HG02970 (cell line): ENCODE measurements around the gene SLC6A19.
"Not testable (repeated sequence)": the region's sequence is repeated elsewhere in the genome, so short reads cannot be mapped to it uniquely, and the experiment has no call there.

Source experiments
- ATAC-seq: cut with Tn5 transposase; IDR thresholded peaks from one replicate; pipeline ENCODE4 v1.9.1; 2021; ENCODE audit warnings: mild to moderate bottlenecking, moderate library complexity, moderate number of reproducible peaks; ENCODE audit not compliant: unreplicated experiment, low FRiP score

The SLC6A19 gene

DNA sequence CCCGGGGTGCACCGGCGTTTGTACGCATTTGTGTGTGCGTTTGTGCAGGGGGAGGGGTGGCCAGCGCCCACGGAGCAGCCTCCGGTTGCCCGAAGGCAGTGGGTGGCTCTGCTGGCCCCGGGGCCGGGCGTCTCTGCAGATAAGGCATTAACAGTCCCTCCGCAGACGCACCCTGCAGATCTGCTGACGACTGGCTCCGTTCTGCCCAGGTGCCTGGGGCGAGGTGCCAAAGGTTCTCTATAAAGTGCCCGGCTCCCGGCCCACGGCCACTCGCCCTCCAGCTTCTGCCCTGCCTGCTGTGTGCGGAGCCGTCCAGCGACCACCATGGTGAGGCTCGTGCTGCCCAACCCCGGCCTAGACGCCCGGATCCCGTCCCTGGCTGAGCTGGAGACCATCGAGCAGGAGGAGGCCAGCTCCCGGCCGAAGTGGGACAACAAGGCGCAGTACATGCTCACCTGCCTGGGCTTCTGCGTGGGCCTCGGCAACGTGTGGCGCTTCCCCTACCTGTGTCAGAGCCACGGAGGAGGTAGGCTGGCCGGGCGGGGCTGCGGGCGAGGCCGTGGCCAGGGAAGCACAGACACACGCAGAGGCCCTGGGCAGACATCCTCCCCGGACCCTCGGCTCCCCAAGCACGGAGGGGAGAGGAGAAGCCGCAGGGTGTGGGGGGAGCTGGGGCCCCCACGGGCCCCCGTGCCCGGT is at the start of gene SLC6A19:
SLC6A19 (plus strand) TSS at position 269 of the 699 bp plus-strand sequence; CDS start at position 325, 56 bp downstream.
- no peak for ATAC-seq

DNA sequence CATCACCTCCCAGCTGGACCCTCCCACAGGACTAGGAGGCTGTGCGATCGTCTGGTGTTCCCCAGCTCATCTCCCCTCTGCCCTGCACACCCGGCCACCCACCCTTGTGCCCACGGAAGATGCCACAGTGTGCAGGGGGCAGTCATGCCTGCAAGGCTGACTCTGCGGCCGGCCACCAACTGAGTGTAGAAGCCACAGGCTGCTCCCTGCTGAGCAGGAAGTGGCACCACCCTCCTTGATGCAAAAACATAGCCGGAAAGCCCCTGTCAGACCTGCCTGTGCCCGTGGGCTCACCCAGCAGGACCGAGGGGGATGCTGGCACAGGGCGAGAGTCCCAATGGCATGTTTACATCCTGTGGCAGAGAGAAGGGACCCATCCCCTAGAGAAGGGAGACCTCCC is 49.2 kb upstream of the SLC6A19 start:
- no peak for ATAC-seq

DNA sequence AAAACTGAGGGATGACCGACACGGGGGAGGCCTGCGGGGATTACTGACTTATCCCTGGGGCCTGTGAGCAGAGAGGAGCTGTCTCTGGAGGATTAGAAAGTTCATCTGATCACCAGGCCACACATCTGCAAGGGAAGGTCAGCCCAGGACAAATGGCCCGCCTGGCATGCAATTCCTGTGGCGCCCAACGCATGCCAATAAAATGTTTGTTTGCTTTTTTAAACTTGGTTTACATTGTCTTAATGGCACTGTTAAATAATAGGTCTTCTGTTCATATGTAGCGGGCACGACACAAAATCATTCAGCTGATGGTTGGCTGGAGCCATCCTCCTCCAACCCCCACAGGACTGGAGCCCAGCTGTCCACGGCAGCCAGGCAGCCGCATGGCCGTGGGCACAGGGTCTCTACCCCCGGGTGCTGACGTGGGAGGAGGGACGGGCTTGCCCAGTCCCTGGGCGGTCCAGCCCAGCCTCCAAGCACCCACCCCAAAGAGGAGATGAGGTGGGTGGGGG is 48.6 kb upstream of the SLC6A19 start:
- no peak for ATAC-seq

DNA sequence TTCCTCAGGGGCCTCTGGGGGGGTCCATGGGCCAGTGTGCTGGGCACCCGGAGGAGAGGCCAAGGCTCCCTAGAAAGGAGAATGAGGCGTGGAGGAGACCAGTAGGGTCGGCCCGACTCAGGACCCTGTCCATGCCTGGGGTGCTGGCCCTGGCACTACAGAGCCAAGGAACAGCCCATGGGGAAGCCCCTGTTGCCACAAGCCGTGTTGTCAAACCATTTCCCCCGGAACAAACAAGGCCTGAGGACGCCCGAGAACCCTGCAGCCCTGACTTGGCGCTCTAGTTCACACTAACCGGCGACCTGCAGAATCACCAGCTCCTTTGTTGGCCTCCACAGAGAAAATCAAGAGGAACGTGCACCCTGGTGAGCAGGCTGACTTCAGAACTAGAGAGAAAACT is 48.0 kb upstream of the SLC6A19 start:
- ATAC-seq, result no peak

DNA sequence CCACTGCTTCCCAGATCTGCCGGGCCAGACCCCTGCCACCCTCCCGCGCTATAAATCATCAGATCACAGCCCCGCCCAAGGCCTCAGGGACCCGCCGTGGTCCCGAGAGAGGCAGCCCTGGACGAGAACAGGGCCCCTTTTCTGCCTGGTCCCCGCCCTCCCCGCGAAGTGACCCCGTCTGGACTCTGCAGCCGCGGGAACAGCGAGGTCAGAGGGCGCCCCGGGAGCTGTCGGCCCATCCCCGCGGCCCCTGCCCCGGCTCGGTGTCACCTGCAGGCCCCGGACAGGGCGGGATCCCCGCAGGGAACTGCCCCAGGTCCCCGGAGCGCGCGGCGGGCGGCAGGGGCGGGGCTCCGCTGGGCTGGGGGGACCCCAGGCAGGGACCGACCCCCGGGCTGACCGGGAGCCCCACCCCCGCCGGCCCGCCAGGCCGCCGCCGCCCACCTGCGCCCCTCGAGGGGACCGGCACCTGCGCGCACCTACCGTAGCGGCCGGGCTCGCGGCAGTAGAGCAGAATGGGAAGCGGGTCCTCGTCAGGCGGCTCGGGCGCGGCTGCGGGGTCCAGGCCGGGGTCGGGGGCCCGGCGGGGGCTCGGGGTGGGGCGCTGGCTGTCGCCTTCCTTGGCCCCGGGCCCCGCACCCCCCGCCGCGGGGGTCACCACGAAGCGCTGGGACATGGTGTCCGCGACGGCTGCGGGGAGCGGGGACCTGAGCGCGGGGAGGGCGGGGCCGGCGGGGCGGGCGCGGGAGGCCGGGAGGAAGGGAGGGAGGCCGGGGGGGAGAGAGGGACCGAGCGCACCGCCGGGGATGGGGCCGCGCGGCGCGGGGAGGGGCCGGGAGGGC is 46.0 kb upstream of the SLC6A19 start:
- no peak for ATAC-seq

DNA sequence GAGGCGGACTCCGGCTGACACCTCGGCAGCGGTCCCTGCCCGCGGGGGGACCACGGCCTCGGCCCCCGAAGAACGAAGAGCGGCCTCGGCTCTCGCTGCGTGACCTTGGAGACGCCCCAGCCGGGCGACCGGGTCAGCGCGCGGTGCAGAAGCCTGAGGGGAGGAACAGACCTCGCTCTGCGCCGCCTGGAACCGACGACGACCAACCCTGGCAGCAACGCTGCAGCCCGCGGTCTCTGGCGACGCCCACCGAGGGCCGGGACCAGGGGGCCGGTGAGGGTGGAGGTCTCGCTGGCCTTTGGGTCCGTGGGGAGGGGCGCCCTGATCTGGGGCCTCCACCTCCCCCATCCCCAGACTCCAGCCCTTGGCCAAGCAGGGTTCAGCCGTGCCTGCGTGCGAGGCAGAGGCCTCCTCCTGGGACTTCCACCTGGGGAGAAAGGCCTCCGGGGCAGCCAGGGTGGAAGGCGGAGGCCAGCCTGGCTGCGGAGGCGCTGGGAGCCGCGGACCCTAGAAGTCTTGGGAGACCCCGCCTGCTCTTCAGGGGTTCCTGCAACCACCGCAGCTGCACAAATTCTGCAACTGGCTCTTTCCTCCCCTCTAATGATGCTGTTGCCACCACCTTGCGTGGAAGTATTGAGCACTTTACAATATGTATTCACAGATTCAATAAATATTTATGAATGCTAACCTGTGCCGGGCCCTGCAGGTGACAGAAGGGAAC is 45.2 kb upstream of the SLC6A19 start:
- no peak for ATAC-seq

DNA sequence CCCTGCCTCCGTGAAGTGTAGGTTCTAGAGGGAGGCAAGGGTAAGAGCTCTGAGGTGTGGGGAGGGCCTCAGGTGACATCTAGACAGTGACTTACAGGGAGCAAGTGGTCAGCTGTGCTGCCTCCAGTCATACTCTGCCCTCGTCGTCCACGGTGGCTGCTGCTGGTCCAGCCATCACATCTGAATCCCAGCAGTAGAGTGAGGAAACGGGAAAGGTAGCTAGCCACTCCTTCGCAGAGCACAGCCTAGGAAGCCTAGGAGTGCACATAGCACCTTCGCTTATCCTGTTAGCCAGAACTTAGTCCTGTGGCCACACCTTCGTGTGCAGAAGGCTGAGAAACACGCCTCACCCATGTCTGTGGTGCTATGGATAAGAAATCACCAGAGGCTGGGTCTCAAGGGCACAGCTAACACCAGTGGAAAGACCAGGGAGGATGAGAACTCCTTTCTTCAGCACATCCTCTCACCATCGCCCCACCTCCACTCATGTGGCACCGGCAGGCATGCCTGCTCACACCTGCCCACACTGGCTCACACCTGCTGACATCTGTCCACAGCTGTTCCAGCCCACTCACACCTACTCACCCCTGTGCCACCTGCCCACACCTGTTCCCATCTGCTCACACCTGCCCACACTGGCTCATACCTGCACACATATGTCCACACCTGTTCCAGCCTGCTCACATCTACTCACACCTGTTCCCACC is 44.5 kb upstream of the SLC6A19 start:
- ATAC-seq, result no peak

DNA sequence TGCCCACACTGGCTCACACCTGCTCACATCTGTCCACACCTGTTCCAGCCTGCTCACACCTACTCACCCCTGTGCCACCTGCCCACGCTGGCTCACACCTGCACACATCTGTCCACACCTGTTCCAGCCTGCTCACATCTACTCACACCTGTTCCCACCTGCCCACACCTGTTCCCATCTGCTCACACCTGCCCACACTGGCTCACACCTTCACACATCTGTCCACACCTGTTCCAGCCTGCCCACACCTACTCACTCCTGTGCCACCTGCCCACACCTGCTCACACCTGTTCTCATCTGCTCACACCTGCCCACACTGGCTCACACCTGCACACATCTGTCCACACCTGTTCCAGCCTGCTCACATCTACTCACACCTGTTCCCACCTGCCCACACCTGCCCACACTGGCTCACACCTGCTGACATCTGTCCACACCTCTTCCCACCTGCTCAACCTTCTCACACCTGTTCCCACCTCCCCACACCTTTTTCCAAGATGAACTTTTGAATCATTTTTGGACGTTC is 43.9 kb upstream of the SLC6A19 start:
- ATAC-seq, result not testable (repeated sequence)

DNA sequence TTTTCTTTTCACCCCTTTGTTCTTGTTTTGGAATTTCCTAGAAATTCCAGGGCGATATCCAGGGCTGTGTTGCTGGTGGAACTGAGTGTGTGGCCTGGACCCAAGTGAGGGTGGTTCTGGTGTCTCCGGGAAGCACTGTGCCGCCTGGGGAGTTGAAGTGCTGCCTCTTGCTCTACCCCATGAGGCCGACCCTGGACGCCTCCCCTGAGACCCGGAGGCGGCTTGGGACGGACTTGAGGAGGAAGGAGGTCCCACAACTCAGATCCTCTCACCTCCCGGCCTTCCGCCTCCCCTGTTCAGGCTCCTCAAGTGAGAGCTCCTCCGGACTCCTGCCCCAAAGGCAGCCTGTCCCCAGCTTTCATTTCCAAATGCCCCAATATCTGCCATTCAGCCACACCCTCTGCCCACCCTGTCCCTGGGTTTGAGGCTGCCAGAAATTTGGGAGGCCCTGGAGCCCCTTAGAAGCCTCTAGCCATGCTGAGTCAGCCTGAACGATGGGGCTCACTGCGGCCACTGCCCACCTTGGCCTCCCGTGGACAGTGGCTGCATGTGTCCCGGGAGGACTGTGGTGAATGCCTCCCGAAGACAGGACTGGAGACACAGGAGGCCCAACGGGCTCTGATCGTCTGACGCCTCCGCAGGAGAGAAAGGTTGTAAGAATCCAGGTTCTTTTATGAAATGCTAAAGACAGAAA is 42.6 kb upstream of the SLC6A19 start:
- ATAC-seq, result no peak

DNA sequence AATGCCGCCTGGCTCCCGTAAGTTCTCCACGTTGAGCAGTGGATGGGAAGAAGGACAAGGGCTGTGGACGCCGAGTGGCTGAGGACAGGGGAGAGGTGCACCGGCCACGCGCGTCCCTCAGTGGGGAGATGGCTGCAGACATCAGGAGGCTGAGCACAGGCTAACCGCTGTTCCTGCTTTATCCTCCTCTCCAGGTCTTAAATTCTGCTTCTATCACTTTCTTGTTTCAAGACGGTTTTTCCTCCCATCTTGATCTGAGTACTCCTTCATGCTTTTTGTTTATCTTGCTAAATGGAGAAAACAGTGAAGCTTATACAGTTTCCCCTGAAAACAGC is 42.1 kb upstream of the SLC6A19 start:
- ATAC-seq, result no peak

DNA sequence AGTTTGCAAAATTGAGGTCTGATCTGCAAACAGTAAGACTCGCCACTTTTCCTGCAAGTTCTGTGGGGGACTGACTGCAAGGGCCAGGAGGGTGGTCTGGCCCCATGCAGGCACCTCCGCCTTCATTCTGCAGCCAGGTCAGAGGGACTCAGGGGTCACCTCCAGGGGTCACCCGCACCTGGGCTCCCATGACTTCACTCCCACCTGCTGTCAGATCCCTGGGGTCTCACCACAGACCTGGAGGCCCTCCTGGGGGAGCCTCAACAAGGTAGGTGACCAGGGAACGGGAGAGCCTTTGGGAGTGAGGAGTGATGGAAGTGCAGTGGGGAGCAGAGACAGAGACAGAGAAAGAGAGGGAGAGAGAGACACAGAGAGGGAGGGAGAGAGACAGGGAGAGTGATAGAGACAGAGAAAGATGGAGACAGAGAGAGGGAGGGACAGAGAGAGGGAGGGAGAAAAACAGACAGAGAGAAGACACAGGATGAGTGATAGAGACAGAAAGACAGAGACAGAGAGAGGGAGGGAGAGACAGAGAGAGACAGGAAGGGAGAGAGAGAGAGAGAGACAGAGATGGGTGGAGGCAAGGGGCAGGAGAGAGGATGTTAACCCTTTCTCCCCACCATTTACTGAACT is 41.5 kb upstream of the SLC6A19 start:
- no peak for ATAC-seq

DNA sequence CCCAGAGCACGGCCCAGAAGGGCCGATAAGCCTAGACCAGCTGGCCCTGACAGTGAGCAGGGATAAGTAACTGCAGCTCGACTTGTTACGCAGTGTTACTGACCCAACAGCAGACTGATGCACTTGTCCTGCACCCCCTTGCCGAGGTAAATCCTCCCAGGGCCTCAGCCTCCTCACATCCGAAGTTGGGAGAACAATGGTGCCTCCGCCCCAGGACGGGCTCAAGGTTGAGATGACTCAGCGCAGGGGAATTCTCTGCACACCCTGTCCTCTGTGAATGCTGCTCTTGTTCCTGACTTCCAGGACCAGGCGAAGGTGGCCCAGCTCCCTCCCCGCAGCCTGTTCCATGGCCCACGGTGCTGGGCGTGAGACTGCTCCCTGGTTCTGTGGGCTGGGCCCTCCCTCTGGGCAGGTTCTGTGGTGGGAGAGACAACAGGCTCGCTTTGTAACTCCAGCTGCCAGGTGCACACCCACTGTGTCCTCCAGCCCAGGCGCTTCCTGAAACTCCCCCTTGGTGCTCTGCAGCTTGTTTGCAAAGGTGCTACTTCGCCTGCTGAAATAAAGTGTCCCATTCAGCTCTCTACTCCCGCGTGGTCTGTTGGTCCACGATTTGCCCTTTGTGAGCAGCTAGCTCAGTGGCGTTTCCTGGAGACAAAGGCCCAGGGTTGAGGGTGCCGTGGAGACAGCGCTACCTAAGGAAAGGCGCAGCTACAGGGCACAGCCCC is 40.1 kb upstream of the SLC6A19 start:
- no peak for ATAC-seq

DNA sequence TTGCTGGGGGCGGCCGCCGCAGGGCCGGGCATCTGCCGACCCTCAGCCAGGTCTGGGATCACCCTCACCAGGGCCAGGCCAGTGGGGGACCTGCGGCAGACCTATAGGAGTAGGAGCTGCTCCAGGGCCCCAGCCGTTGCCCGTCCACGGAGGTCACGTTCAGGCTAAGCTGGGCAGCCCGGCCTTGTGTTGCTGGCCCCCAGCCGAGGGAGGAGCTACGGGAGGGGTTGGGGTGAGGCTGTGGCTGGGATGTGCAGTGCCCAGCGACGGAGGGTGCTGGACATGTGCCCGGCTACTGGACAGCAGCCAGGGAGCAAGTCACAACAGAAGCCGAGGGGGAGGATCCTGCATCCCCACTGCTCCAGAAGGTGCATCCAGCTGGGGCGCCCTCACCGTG is 39.6 kb upstream of the SLC6A19 start:
- no peak for ATAC-seq

DNA sequence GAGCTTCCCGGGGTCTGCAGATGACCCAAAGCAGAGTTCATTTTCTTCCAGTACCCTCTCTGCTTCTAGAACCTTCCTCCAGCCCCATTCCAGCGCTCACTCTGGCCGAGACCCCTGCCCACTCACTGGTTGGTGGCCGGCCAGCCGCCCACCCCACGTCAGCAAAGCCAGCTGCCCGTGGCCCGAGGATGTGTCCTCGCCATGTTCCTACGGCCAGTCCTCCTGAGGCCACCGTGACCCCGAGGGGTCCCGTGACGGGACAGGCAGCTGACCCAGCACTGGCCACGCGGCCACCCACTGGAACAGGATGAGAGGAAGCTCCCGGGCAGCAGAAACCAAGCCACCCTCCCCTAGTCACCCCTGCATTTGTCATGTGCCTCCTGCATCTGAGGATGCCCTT is 39.1 kb upstream of the SLC6A19 start:
- ATAC-seq, result no peak

DNA sequence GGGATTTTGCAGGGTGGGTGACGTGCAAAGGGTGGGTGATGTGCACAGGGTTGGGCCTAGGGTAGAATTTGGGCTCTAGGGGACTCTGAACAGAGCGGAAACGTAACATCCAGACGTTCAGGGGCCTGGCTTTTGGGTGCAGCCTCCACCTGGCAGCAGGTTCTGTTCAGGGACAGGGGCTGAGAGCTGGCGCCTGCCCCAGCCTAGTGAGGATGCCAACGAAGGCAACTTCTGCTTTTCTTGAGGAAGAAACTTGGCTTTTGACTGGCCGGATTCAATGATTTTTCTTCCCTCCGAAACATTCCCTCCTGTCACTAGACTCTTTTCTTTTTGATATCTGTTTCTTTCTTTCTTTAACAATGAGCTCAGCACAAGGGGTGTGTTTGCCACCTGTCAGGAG is 38.6 kb upstream of the SLC6A19 start:
- ATAC-seq, result no peak

DNA sequence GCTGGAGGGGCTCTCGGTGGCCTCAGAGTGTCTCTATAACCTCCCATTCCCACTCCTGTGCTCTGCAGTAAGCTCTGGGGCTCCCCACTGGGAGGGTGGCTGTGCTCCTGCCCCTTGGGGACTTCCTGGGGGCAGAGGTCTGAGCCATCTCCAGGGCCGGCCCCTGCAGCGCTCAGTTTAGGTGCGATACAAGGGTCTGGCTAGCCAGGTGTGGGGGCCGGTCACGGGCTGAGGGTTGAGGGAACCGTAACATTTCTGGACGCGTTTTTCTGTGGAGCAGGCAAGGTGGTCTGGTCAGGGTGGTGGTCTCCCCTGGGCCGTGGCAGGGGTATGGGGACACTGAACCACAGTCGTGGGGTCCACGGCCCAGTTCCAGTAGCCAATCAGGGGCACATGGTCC is 38.0 kb upstream of the SLC6A19 start:
- no peak for ATAC-seq

DNA sequence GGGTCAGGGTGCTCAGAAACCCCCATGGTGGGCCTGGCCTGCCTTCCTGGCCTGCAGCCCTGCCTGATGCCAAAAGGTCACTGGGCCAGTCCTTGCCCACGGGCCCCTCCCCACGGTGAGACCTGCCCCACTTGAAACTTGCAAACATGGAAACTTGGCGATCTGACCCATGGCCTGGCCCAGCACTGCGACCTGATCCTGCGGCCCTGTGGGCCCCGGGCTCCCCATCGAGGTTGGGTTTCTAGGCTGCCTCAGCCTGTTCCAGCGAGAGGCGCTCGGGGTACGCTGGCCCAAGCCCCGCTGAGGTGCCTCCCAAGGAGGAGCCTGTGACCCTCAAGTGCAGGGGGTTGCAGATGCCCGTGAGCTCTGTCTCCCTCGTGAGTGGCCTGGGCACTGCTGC is 37.5 kb upstream of the SLC6A19 start:
- no peak for ATAC-seq

DNA sequence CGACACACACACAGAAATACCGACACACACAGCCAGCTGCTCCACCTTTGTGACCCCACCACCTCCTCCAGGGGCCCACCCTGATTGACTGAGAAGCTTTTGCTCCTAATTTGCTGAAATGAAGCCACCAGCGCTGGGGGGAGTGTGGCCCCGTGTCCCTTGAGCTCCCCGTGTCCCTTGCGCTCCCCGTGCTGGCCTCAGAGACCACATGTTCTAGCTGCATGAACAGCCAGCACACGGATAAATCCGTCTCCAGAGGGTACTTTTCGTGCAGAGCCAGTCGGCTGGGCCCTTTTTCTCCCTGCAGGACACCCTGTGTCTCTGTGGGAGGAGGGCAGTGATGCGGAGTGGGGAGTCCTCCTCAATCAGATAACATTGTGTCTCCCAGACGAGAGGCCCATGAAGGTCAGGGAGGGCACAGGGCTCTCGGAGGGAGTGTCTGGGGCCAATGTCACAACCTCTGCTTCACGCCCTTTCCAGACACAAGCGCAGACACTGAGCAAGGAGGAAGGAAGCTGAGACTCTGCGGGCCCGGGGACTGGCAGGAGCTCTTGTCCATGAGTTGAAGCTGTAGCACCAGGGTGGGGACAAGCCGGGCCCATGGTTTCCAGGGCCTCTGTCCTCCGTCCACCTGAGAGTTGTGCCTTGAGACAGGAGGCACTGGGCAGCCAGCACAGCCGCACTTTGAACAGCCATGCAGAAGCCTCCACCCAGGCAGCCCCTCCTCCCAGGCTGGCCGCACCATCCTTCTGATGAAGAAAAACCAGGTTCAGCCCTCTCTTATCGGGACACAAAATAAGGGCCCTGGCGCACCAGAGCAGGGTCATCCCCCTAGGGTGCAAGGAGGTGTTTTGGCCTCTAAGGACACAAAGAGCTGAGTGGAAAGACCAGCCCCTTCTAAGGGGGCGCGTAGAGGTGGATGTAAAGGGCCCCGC is 36.4 kb upstream of the SLC6A19 start:
- ATAC-seq, result no peak
